ENCODE data around the gene KHSRP.

DNA sequence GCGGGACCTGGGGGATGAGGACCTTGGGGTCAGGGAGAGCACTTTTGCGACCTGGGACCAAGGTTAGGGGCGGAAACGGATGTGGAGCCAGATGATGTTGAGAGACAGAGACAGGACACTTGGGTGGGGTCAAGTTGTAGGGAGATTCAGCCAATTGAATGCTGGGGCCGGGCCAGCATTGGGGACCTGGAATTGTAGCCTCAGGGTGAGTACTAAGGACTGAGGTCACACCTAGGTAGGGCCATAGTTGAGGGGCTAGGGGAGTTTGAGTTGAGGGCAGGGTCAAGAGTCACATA lies 50.9 kb downstream of the KHSRP start:
- TF ChIP-seq, protein P1, sequence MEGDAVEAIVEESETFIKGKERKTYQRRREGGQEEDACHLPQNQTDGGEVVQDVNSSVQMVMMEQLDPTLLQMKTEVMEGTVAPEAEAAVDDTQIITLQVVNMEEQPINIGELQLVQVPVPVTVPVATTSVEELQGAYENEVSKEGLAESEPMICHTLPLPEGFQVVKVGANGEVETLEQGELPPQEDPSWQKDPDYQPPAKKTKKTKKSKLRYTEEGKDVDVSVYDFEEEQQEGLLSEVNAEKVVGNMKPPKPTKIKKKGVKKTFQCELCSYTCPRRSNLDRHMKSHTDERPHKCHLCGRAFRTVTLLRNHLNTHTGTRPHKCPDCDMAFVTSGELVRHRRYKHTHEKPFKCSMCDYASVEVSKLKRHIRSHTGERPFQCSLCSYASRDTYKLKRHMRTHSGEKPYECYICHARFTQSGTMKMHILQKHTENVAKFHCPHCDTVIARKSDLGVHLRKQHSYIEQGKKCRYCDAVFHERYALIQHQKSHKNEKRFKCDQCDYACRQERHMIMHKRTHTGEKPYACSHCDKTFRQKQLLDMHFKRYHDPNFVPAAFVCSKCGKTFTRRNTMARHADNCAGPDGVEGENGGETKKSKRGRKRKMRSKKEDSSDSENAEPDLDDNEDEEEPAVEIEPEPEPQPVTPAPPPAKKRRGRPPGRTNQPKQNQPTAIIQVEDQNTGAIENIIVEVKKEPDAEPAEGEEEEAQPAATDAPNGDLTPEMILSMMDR (IDR thresholded peaks at IDR 0.05): no peak
- TF ChIP-seq EP300 (IDR thresholded peaks at IDR 0.05) (no peak), POLR2A (IDR thresholded peaks at IDR 0.05) (no peak), POLR2AphosphoS5 (IDR thresholded peaks at IDR 0.05) (no peak)
